Parathyroid adenoma (tissue), 2 donors: Measurements from ENCODE around the gene JMJD4.

Experiments used
- H2AFZ ChIP-seq: fragments of 300-600 bp; sonication (generic); one replicate; pipeline ENCODE4 v1.7.0; 2017; ENCODE audit warnings: antibody characterized with exemption, mild to moderate bottlenecking
- H3K27ac ChIP-seq: fragments of 300-600 bp; sonication (generic); one replicate; pipeline ENCODE4 v1.7.0; 2017
- H3K27me3 ChIP-seq: fragments of 300-600 bp; sonication (generic); one replicate; pipeline ENCODE4 v1.7.0; 2017; ENCODE audit warnings: low read length; ENCODE audit not compliant: control insufficient read depth, insufficient read depth
- H3K36me3 ChIP-seq: fragments of 300-600 bp; sonication (generic); one replicate; pipeline ENCODE4 v1.7.0; 2017; ENCODE audit warnings: low read length; ENCODE audit not compliant: control insufficient read depth, insufficient read depth
- H3K4me1 ChIP-seq: fragments of 300-600 bp; sonication (generic); one replicate; pipeline ENCODE4 v1.7.0; 2017; ENCODE audit warnings: control low read depth
- H3K4me2 ChIP-seq: fragments of 300-600 bp; sonication (generic); one replicate; pipeline ENCODE4 v1.7.0; 2017; ENCODE audit warnings: low read length
- H3K4me3 ChIP-seq: fragments of 300-600 bp; sonication (generic); one replicate; pipeline ENCODE4 v1.7.0; 2017; ENCODE audit warnings: low read depth, low read length
- H3K79me2 ChIP-seq: fragments of 300-600 bp; sonication (generic); one replicate; pipeline ENCODE4 v1.7.0; 2017; ENCODE audit warnings: control low read depth
- H3K9ac ChIP-seq: fragments of 300-600 bp; sonication (generic); one replicate; pipeline ENCODE4 v1.7.0; 2017; ENCODE audit warnings: mild to moderate bottlenecking
- H3K9me3 ChIP-seq: fragments of 300-600 bp; sonication (generic); one replicate; pipeline ENCODE4 v1.7.0; 2017; ENCODE audit warnings: low read length; ENCODE audit not compliant: control insufficient read depth
- CTCF ChIP-seq: fragments of 300-600 bp; sonication (generic); IDR thresholded peaks from one replicate; pipeline ENCODE4 v1.7.0; 2017; ENCODE audit warnings: antibody characterized with exemption, mild to moderate bottlenecking
- donor health status: primary hyperparathyroidism.

The JMJD4 gene

GRCh38 chr1:227745568-227746265, 10.6 kb upstream of the JMJD4 start:
- Histone ChIP-seq H3K79me2 (peaks cover 24% of the 10 kb centered on the region), H3K9me3 (no peaks in the 10 kb centered on the region), H3K4me1 (no peaks in the 10 kb centered on the region), H3K27ac (no peak overlapping the region), H3K4me2 (no peak overlapping the region), H3K4me3 (no peak overlapping the region), H3K36me3 (no peaks in the 10 kb centered on the region), H3K27me3 (no peaks in the 10 kb centered on the region), H2AFZ (no peak overlapping the region), H3K9ac (no peak overlapping the region)
- TF ChIP-seq CTCF = no peak

GRCh38 chr1:227744668-227745067, 9.6 kb upstream of the JMJD4 start:
- H3K4me1 ChIP-seq = no peaks in the 10 kb centered on the region
- H2AFZ ChIP-seq = no peak overlapping the region
- H3K9ac ChIP-seq = no peak overlapping the region
- no peaks in the 10 kb centered on the region for H3K36me3 ChIP-seq
- no peak overlapping the region for H3K4me2 ChIP-seq
- peaks cover 32% of the 10 kb centered on the region for H3K79me2 ChIP-seq
- TF ChIP-seq CTCF = no peak
- H3K27me3 ChIP-seq = no peaks in the 10 kb centered on the region
- H3K9me3 ChIP-seq = no peaks in the 10 kb centered on the region
- no peak overlapping the region for H3K27ac ChIP-seq
- no peak overlapping the region for H3K4me3 ChIP-seq

- H3K4me2 ChIP-seq = no peak overlapping the region
- no peak overlapping the region for H2AFZ ChIP-seq
- no peak for TF ChIP-seq CTCF
- H3K27me3 ChIP-seq = no peaks in the 10 kb centered on the region
- no peaks in the 10 kb centered on the region for H3K9me3 ChIP-seq
- H3K36me3 ChIP-seq = no peaks in the 10 kb centered on the region
- H3K9ac ChIP-seq = no peak overlapping the region
- H3K4me3 ChIP-seq = no peak overlapping the region
- H3K4me1 ChIP-seq = no peaks in the 10 kb centered on the region
- H3K27ac ChIP-seq = no peak overlapping the region
- peaks cover 29% of the 10 kb centered on the region for H3K79me2 ChIP-seq
Measured at GRCh38 chr1:227742738-227743715, 7.9 kb upstream of the JMJD4 start.

GRCh38 chr1:227741166-227741870, 6.2 kb upstream of the JMJD4 start:
- no peak for TF ChIP-seq CTCF
- Histone ChIP-seq H3K79me2 (peaks cover 28% of the 10 kb centered on the region), H3K9me3 (no peaks in the 10 kb centered on the region), H3K4me2 (no peak overlapping the region), H2AFZ (no peak overlapping the region), H3K4me1 (no peaks in the 10 kb centered on the region), H3K4me3 (no peak overlapping the region), H3K27ac (no peak overlapping the region), H3K9ac (no peak overlapping the region), H3K27me3 (no peaks in the 10 kb centered on the region), H3K36me3 (no peaks in the 10 kb centered on the region)
